Activated T-helper 9 cell treated with anti-CD3 and anti-CD28 coated beads, Interleukin-2, amount 50 U/mL, for 16 hours (primary cell): ENCODE measurements around the gene GOPC.

Experiments
- DNase-seq: peaks from one replicate; pipeline ENCODE4 v3.0.0-alpha.2; 2020; ENCODE audit warnings: low read depth

The GOPC gene

GRCh38 chr6:117514655-117515054 lies 87.7 kb downstream of the GOPC start:
- no peak for DNase-seq

DNA sequence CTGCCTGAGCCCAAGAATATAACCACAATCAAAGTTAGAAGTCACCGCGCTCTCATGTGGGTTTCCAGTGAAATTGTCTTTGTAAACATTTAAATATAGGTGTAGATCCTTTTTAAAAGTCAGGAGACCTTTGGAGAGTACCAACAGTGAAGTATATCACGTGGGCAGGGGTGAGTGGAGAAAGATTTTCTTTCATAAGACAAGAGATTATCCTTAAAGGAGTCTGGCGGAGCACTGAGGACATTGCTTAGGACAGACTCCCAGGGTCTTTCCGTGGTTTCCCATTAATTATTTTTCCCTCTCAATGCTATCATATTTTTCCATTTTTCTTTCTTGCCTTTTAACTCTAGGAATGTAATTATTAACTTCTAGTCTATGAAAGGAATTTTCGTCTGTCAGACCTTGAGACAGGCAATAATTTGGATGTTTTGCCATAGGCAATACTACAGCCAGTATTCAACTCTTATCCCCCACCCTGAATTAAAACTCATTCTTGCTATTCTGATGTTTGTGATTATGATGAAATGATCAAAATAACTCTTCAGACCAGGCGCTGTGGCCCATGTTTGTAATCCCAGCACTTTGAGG lies 88.4 kb downstream of the GOPC start:
- no peak for DNase-seq

DNA sequence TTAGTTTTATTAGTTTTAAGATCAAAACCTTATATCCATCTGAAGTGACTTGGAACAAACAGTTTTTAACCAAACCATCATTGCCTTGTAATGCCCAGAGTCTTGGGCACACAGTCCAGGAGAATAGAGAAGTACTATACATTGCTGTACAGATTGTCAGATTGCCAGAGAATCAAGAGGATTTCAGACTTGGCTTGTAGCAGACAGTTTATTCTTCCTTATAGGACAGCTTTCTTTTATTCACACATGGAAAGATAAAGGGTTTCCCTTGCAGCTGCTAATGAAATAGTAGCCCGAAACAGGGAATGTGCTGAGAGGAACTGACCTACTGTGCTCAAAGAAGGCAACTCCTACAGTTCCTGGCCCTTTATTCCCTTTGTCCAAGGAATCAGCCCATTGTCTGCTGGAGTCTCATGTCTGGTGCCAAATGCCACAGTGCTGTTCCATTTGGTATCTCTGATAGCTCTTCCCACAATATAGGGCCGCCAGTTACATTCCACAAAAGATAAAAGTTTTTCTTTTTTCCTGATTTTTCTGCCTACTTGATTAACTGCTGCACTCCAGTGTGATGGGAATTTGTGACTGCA lies 89.2 kb downstream of the GOPC start:
- no peak for DNase-seq

DNA sequence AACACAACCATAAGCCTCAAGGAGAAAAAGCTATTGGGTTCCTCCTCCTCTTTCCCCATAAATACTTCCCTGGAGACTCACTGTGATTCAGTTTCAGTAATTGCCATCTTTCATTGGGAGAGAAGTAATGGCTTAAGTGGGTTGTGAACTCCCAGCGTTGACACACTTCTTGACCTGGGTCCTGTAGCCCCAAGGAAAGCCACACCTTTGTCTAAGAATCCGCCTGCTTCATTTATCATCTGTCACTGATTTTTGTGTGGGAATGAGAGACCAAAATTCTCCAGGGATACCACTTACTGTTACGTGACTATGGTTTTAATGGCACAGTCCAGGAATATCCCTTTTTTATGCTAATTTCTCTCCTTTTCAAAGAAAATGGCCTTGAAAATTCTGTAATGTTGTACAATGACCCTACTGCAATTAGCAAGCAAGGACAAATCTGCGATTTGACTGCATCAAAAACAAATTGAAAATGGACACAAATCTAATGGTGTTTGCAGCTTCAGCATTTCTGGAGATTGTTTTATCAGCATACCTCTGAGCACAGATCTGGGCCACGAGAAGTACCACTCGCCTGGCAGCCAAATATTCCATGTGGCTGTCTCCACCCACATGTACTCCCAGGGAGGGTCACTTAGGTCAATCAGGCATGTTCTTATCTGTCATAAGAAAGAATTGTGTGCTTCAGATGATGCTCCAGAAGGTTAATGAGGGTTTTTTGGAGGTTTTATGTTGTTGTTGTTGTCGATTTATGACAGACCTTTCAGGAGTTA lies 90.1 kb downstream of the GOPC start:
- no peak for DNase-seq
